ENCODE results near the gene KCNMA1. TPM values are rescaled to one million over a fixed set of nuclear protein-coding genes. Genes with fewer than 3 reads are reported as not detected.

Gene KCNMA1
- polyA plus RNA-seq, 1 of the 3 experiments (the other 2 are of a cell fraction), result 107 TPM

- Histone ChIP-seq H2AFZ (ENCODE audit: low read depth) (no peak overlapping the region), H3K9ac (0 out of 2 replicates have a peak overlapping the region, but pooled peaks have one; percentile 73), H3K9me2 (no peaks in the 10 kb centered on the region), H3K79me2 (ENCODE audit: insufficient read depth) (no peaks in the 10 kb centered on the region), H3F3A (replicated peaks; ENCODE audit: insufficient read depth) (peaks cover 49% of the 10 kb centered on the region), H3K4me3 (ENCODE audit: low read depth in 2 of 2, low read length in 1 of 2) (peak overlapping the region in 1 of 2 experiments; percentile 3; a peak in 1 of 4 replicates), H3K36me3 (replicated peaks in 1 of 2; ENCODE audit: control insufficient read depth in 1 of 2, insufficient read depth in 2 of 2, low read length in 1 of 2) (no peaks in the 10 kb centered on the region), H3K9me3 (no peaks in the 10 kb centered on the region), H3K4me1 (ENCODE audit: control insufficient read depth in 1 of 2, insufficient read depth in 2 of 2, low read depth in 1 of 2, low read length in 1 of 2) (peaks cover 25 to 29% of the 10 kb centered on the region in 2 experiments), H3K27me3 (ENCODE audit: insufficient read depth) (no peaks in the 10 kb centered on the region), H3K27ac (ENCODE audit: low read depth in 2 of 2, low read length in 1 of 2) (peak overlapping the region in 1 of 2 experiments; percentile 96; a peak in 1 of 4 replicates), H3K4me2 (peak overlapping the region; percentile 63; the same call in 1 of the 2 replicates), H4K20me1 (ENCODE audit: insufficient read depth) (no peaks in the 10 kb centered on the region)
- ChIA-PET CTCF (interaction anchor here (0.6 to 18.5 kb wide), 66 partner anchors 9 to 882 kb away, joined by 3 to 513 read pairs (median 4); partner anchors contain the start of gene KCNMA1), POLR2A (no interaction called here)
- TF ChIP-seq FOSL2 (IDR thresholded peaks at IDR 0.05; ENCODE audit: borderline replicate concordance, low read depth) (no peak), RAD21 (IDR thresholded peaks at IDR 0.05; ENCODE audit: low read length) (peak; percentile 90), CTCF (IDR thresholded peaks at IDR 0.05) (peak; percentile 79), SMC3 (IDR thresholded peaks at IDR 0.05; ENCODE audit: low read depth, low read length) (peak; percentile 72), ZBTB33 (IDR thresholded peaks at IDR 0.05; ENCODE audit: borderline replicate concordance, low read depth) (no peak)
- peak; percentile 54 for DNase-seq
- 38% methylated on average over 13 of the region's 13 CpGs for WGBS (ENCODE audit: low lambda C conversion rate)
These were observed 472.0 kb downstream of the KCNMA1 start for GRCh38 chr10:77165445-77166208.

- H3K4me3 ChIP-seq (ENCODE audit: low read depth in 2 of 2, low read length in 1 of 2), result 0 out of 4 replicates have a peak overlapping the region, but pooled peaks of 1 of the 2 experiments have one; percentile 2
- peaks cover 32 to 36% of the 10 kb centered on the region in 2 experiments for H3K4me1 ChIP-seq (ENCODE audit: control insufficient read depth in 1 of 2, insufficient read depth in 2 of 2, low read depth in 1 of 2, low read length in 1 of 2)
- H3K9me3 ChIP-seq, result no peaks in the 10 kb centered on the region
- peak overlapping the region in 1 of 2 experiments; percentile 96; a peak in 1 of 4 replicates for H3K27ac ChIP-seq (ENCODE audit: low read depth in 2 of 2, low read length in 1 of 2)
- no peaks in the 10 kb centered on the region for H4K20me1 ChIP-seq (ENCODE audit: insufficient read depth)
- H3K79me2 ChIP-seq (ENCODE audit: insufficient read depth), result no peaks in the 10 kb centered on the region
- H2AFZ ChIP-seq (ENCODE audit: low read depth), result no peak overlapping the region
- whole genome bisulfite sequencing (ENCODE audit: low lambda C conversion rate), result 31% methylated on average over 5 of the region's 5 CpGs
- H3K9ac ChIP-seq, result peak overlapping the region; percentile 73; the same call in 1 of the 2 replicates
- H3K27me3 ChIP-seq (ENCODE audit: insufficient read depth), result no peaks in the 10 kb centered on the region
- peak overlapping the region; percentile 63 for H3K4me2 ChIP-seq
- H3K9me2 ChIP-seq, result no peaks in the 10 kb centered on the region
- no peaks in the 10 kb centered on the region for H3K36me3 ChIP-seq (replicated peaks in 1 of 2; ENCODE audit: control insufficient read depth in 1 of 2, insufficient read depth in 2 of 2, low read length in 1 of 2)
- peaks cover 58% of the 10 kb centered on the region for H3F3A ChIP-seq (replicated peaks; ENCODE audit: insufficient read depth)
- POLR2A ChIA-PET, result interaction anchor here (1.2 kb wide), 1 partner anchor 472 kb away, joined by 3 read pairs; no protein-coding TSS in a partner anchor
- DNase-seq, result no peak
- CTCF ChIA-PET, result interaction anchor here (0.6 to 18.5 kb wide), 35 partner anchors 8 to 1157 kb away, joined by 3 to 513 read pairs (median 4); partner anchors contain the start of gene KCNMA1
- TF ChIP-seq POLR2AphosphoS5 (IDR thresholded peaks at IDR 0.05; ENCODE audit: low read depth, low read length) (0 out of 2 replicates have a peak, but pooled peaks have one; percentile 18), CHD2 (IDR thresholded peaks at IDR 0.05; ENCODE audit: low read length, partially characterized antibody) (no peak), IRF3 (IDR thresholded peaks at IDR 0.05; ENCODE audit: low read depth, low read length) (no peak), MXI1 (IDR thresholded peaks at IDR 0.05; ENCODE audit: low read depth, low read length) (no peak), RAD21 (IDR thresholded peaks at IDR 0.05; ENCODE audit: low read length) (no peak), USF2 (IDR thresholded peaks at IDR 0.05; ENCODE audit: borderline replicate concordance, low read depth, low read length) (no peak), SIN3A (IDR thresholded peaks at IDR 0.05; ENCODE audit: borderline replicate concordance, low read depth, low read length) (no peak), NFIC (IDR thresholded peaks at IDR 0.05; ENCODE audit: borderline replicate concordance) (peak; percentile 73), JUND (IDR thresholded peaks at IDR 0.05) (peak; percentile 83), SMC3 (IDR thresholded peaks at IDR 0.05; ENCODE audit: low read depth, low read length) (no peak), PBX3 (IDR thresholded peaks at IDR 0.05) (peak; percentile 84), TEAD4 (IDR thresholded peaks at IDR 0.05; ENCODE audit: borderline replicate concordance, insufficient read depth) (peak; percentile 74; the same call in 1 of the 2 replicates)
These were observed 472.8 kb downstream of the KCNMA1 start for GRCh38 chr10:77164616-77165311.

Data from SK-N-SH (cell line).